HepG2 (cell line): Measurements from ENCODE around the gene TCF7L2. TPM values are rescaled to one million over a fixed set of nuclear protein-coding genes. Genes with fewer than 3 reads are reported as not detected.
A peak's percentile ranks its signal among the peaks of the same experiment; 100 is the strongest.

Source experiments
- AHR ChIP-seq: IDR thresholded peaks from 2 replicates; pipeline ENCODE4 v1.6.1; 2018; ENCODE audit warnings: missing genetic modification reagents, missing compliant biosample characterization
- ARNT ChIP-seq: fragments of 450-650 bp; IDR thresholded peaks from 2 replicates; pipeline ENCODE4 v1.6.1; 2017
- ATF2 ChIP-seq: sonication (generic); formaldehyde crosslinking; IDR thresholded peaks from 2 replicates; pipeline ENCODE4 v1.4.0; 2020; ENCODE audit warnings: missing genetic modification reagents
- GMEB2 ChIP-seq: IDR thresholded peaks from 2 replicates; pipeline ENCODE4 v1.6.1; 2016; ENCODE audit warnings: missing biosample characterization, missing genetic modification reagents, low read depth
- GZF1 ChIP-seq: sonication (generic); formaldehyde crosslinking; IDR thresholded peaks from 2 replicates; pipeline ENCODE4 v1.5.1; 2020; ENCODE audit warnings: mild to moderate bottlenecking, missing genetic modification reagents
- HDAC1 ChIP-seq: sonication (generic); formaldehyde crosslinking; IDR thresholded peaks from 2 replicates; pipeline ENCODE4 v1.5.1; 2020; ENCODE audit warnings: mild to moderate bottlenecking, missing genetic modification reagents
- MYC ChIP-seq: sonication (generic); formaldehyde crosslinking; IDR thresholded peaks from 2 replicates; pipeline ENCODE4 v1.9.0; 2021; ENCODE audit warnings: missing genetic modification reagents, borderline replicate concordance
- SMAD9 ChIP-seq: sonication (generic); formaldehyde crosslinking; IDR thresholded peaks from 2 replicates; pipeline ENCODE4 v1.5.1; 2020; ENCODE audit warnings: mild to moderate bottlenecking, missing genetic modification reagents
- SRY ChIP-seq: sonication (generic); formaldehyde crosslinking; IDR thresholded peaks from 2 replicates; pipeline ENCODE4 v1.8.0; 2022; ENCODE audit warnings: mild to moderate bottlenecking, missing genetic modification reagents
- TGIF2 ChIP-seq: IDR thresholded peaks from 2 replicates; pipeline ENCODE4 v1.6.1; 2016; ENCODE audit warnings: control low read depth, missing compliant biosample characterization
- UBTF ChIP-seq: sonication (generic); formaldehyde crosslinking; IDR thresholded peaks from 2 replicates; pipeline ENCODE4 v1.4.0; 2020; ENCODE audit warnings: mild to moderate bottlenecking, missing genetic modification reagents
- ZMYM3 ChIP-seq: sonication (generic); formaldehyde crosslinking; IDR thresholded peaks from 2 replicates; pipeline ENCODE4 v1.5.1; 2020; ENCODE audit warnings: mild to moderate bottlenecking, missing genetic modification reagents
- ZNF263 ChIP-seq: sonication (generic); formaldehyde crosslinking; IDR thresholded peaks from 2 replicates; pipeline ENCODE4 v1.4.0; 2020; ENCODE audit warnings: missing genetic modification reagents
- ZNF282 ChIP-seq: fragments of 450-650 bp; IDR thresholded peaks from 2 replicates; pipeline ENCODE4 v1.6.1; 2018; ENCODE audit not compliant: partially characterized antibody
- ZNF546 ChIP-seq: sonication (generic); formaldehyde crosslinking; conservative IDR thresholded peaks from 2 replicates; pipeline ENCODE4 v1.8.1; 2023; ENCODE audit warnings: mild to moderate bottlenecking, missing genetic modification reagents
- ZNF773 ChIP-seq: sonication (generic); formaldehyde crosslinking; IDR thresholded peaks from 2 replicates; pipeline ENCODE4 v1.4.0; 2020; ENCODE audit warnings: missing genetic modification reagents, borderline replicate concordance
- ZSCAN20 ChIP-seq: sonication (generic); formaldehyde crosslinking; IDR thresholded peaks from 2 replicates; pipeline ENCODE4 v1.4.0; 2020; ENCODE audit warnings: missing genetic modification reagents, mild to moderate bottlenecking, borderline replicate concordance
- polyA plus RNA-seq, 8 experiments: library from polyadenylated mRNA; depleted of rRNA in 3 of 8; stranded (reverse) in 7 of 8; unstranded in 1 of 8; fragments of >200 nt; fragmentation: Illumina TruSeq in 4 of 8; extraction: Trizol in 4 of 8; gene quantifications; 2 replicates each; pipeline versions ENCODE4 v1.2.1 to v1.2.3, GENCODE V29; 2011 to 2016; ENCODE audit warnings: low read depth in 4 of 8, missing spikeins in 1 of 8, mixed read lengths in 1 of 8; ENCODE audit not compliant: insufficient read depth in 1 of 8
- total RNA-seq, 5 experiments: library from RNA; depleted of rRNA; stranded (reverse); fragments of >200 nt; fragmentation: Illumina TruSeq; extraction: Trizol; gene quantifications; 2 replicates each; pipeline ENCODE4 v1.2.3, GENCODE V29; 2016; ENCODE audit warnings: low read depth in 1 of 5
- TF ChIP-seq, protein P1 (sequence below): sonication (generic); formaldehyde crosslinking; IDR thresholded peaks from 2 replicates; pipeline ENCODE4 v1.8.1; 2023; ENCODE audit warnings: mild to moderate bottlenecking, missing genetic modification reagents
- TF ChIP-seq, protein P2 (sequence below): sonication (generic); formaldehyde crosslinking; IDR thresholded peaks from 2 replicates; pipeline ENCODE4 v1.4.0; 2020; ENCODE audit warnings: missing genetic modification reagents

Gene TCF7L2
- total and polyA plus RNA-seq, 2 of the 13 experiments (the other 11 are each of a cell fraction or from before 2014, with no cell fraction given) = 3.9 to 13.7 TPM

- TF ChIP-seq SRY (no peak), ZMYM3 (no peak), GZF1 (CRISPR knock-in tag) (no peak), ZNF773 (CRISPR knock-in tag) (no peak), ZNF282 (no peak), ATF2 (CRISPR knock-in tag) (peak; percentile 42; the same call in 1 of the 2 replicates), GMEB2 (no peak), MYC (no peak), ZNF546 (CRISPR knock-in tag) (no peak), ZSCAN20 (CRISPR knock-in tag) (no peak), UBTF (no peak), TGIF2 (CRISPR knock-in tag) (peak; percentile 89; the same call in 1 of the 2 replicates), ZNF263 (no peak), HDAC1 (CRISPR knock-in tag) (peak; percentile 80), SMAD9 (no peak), ARNT (no peak), AHR (CRISPR knock-in tag) (no peak)
- TF ChIP-seq, protein P1, sequence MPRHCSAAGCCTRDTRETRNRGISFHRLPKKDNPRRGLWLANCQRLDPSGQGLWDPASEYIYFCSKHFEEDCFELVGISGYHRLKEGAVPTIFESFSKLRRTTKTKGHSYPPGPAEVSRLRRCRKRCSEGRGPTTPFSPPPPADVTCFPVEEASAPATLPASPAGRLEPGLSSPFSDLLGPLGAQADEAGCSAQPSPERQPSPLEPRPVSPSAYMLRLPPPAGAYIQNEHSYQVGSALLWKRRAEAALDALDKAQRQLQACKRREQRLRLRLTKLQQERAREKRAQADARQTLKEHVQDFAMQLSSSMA (CRISPR knock-in tag) = no peak
- TF ChIP-seq, protein P2, sequence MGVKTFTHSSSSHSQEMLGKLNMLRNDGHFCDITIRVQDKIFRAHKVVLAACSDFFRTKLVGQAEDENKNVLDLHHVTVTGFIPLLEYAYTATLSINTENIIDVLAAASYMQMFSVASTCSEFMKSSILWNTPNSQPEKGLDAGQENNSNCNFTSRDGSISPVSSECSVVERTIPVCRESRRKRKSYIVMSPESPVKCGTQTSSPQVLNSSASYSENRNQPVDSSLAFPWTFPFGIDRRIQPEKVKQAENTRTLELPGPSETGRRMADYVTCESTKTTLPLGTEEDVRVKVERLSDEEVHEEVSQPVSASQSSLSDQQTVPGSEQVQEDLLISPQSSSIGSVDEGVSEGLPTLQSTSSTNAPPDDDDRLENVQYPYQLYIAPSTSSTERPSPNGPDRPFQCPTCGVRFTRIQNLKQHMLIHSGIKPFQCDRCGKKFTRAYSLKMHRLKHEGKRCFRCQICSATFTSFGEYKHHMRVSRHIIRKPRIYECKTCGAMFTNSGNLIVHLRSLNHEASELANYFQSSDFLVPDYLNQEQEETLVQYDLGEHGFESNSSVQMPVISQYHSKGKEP (CRISPR knock-in tag) = no peak
These were observed 69.8 kb downstream of the TCF7L2 start (continued) for GRCh38 chr10:113019692-113020474.
